HG03060 (cell line): ENCODE measurements around the gene PCDH9.

Source experiments
- ATAC-seq: cut with Tn5 transposase; IDR thresholded peaks from one replicate; pipeline ENCODE4 v1.9.1; 2021; ENCODE audit warnings: low read depth, moderate number of reproducible peaks; ENCODE audit not compliant: unreplicated experiment

PCDH9 gene

GRCh38 chr13:67048821-67049150 is 181.3 kb downstream of the PCDH9 start:
- ATAC-seq = no peak

GRCh38 chr13:67048084-67048820 is 181.9 kb downstream of the PCDH9 start:
- ATAC-seq = peak; percentile 62

GRCh38 chr13:67045357-67045756 is 184.8 kb downstream of the PCDH9 start:
- ATAC-seq = no peak

GRCh38 chr13:67043901-67044300 is 186.2 kb downstream of the PCDH9 start:
- ATAC-seq = no peak

- ATAC-seq = no peak
These were observed 187.6 kb downstream of the PCDH9 start for GRCh38 chr13:67042556-67042955.

- ATAC-seq = no peak
These were observed 193.3 kb downstream of the PCDH9 start for GRCh38 chr13:67036699-67037457.

- no peak for ATAC-seq
These were observed 197.0 kb downstream of the PCDH9 start for GRCh38 chr13:67033170-67033569.

- no peak for ATAC-seq
These were observed 206.8 kb downstream of the PCDH9 start for GRCh38 chr13:67023130-67023876.

- no peak for ATAC-seq
These were observed 211.4 kb downstream of the PCDH9 start for GRCh38 chr13:67018775-67019174.

- no peak for ATAC-seq
These were observed 212.9 kb downstream of the PCDH9 start for GRCh38 chr13:67017276-67017675.

- ATAC-seq = no peak
These were observed 214.0 kb downstream of the PCDH9 start for GRCh38 chr13:67015976-67016600.

- no peak for ATAC-seq
These were observed 215.7 kb downstream of the PCDH9 start for GRCh38 chr13:67014399-67014798.

- no peak for ATAC-seq
These were observed 216.4 kb downstream of the PCDH9 start for GRCh38 chr13:67013709-67014108.

GRCh38 chr13:67008075-67008668 is 222.0 kb downstream of the PCDH9 start:
- ATAC-seq = no peak

- ATAC-seq = no peak
These were observed 225.6 kb downstream of the PCDH9 start for GRCh38 chr13:67004511-67004910.

- no peak for ATAC-seq
These were observed 226.4 kb downstream of the PCDH9 start for GRCh38 chr13:67003743-67004142.

- no peak for ATAC-seq
These were observed 228.8 kb downstream of the PCDH9 start for GRCh38 chr13:67001363-67001762.

- no peak for ATAC-seq
These were observed 233.6 kb downstream of the PCDH9 start for GRCh38 chr13:66996503-66996902.

- peak; percentile 51 for ATAC-seq
These were observed 234.9 kb downstream of the PCDH9 start for GRCh38 chr13:66995203-66995611.

GRCh38 chr13:66994517-66995202 is 235.5 kb downstream of the PCDH9 start:
- peak; percentile 41 for ATAC-seq
